Kidney (tissue), 14 donors: Measurements from ENCODE around the gene LCNL1. TPM values are rescaled to one million over a fixed set of nuclear protein-coding genes. Genes with fewer than 3 reads are reported as not detected.

Source experiments
- DNase-seq, 5 donors: peaks; one replicate each; pipeline ENCODE4 v3.0.0-alpha.2; 2013 to 2020
- FAIRE-seq: peaks from 2 replicates; lab custom pipeline; 2012; peaks lifted over from hg19 to GRCh38; lab: Jason Lieb, UNC
- H3K27ac ChIP-seq, 2 donors: one replicate each; pipeline ENCODE4 v1.7.0; 2013; ENCODE audit warnings: low read depth in 2 of 2, low read length in 2 of 2, inconsistent platforms in 1 of 2
- H3K27me3 ChIP-seq: one replicate; pipeline ENCODE4 v1.7.1; 2013; ENCODE audit warnings: low read length, inconsistent platforms; ENCODE audit not compliant: control insufficient read depth, insufficient read depth
- H3K36me3 ChIP-seq, 3 donors: one replicate each; pipeline versions ENCODE4 v1.7.0 to v1.7.1; 2013; ENCODE audit warnings: low read length in 3 of 3, control low read depth in 1 of 3, inconsistent platforms in 1 of 3; ENCODE audit not compliant: insufficient read depth in 3 of 3, control insufficient read depth in 2 of 3
- H3K4me1 ChIP-seq, 3 donors: one replicate each; pipeline versions ENCODE4 v1.7.0 to v1.7.1; 2013; ENCODE audit warnings: low read length in 3 of 3, inconsistent platforms in 1 of 3, low read depth in 1 of 3; ENCODE audit not compliant: control insufficient read depth in 2 of 3, insufficient read depth in 2 of 3
- H3K4me3 ChIP-seq, 3 donors: one replicate each; pipeline versions ENCODE4 v1.7.0 to v1.8.1; 2013; ENCODE audit warnings: low read length in 3 of 3, control low read depth in 1 of 3, inconsistent platforms in 1 of 3
- H3K9ac ChIP-seq, 3 donors: one replicate each; pipeline versions ENCODE4 v1.7.0 to v1.7.1; 2013; ENCODE audit warnings: low read length in 3 of 3, control low read depth in 1 of 3, inconsistent platforms in 1 of 3
- H3K9me3 ChIP-seq, 3 donors: one replicate each; pipeline versions ENCODE4 v1.7.0 to v1.7.1; 2013; ENCODE audit warnings: low read length in 3 of 3, control low read depth in 1 of 3, inconsistent platforms in 1 of 3; ENCODE audit not compliant: control insufficient read depth in 2 of 3, insufficient read depth in 1 of 3
- intact Hi-C: fragments of 100-400 bp; cut with DNase I; formaldehyde crosslinking; loops from one replicate; pipeline ENCODE4 v1.11.1; 2022
- polyA plus RNA-seq: library from polyadenylated mRNA; stranded (reverse); fragments of 350-450 nt; fragmentation: Illumina TruSeq; extraction: RNeasy Lipid Tissue Mini Kit (QIAGEN cat#74804); gene quantifications from one replicate; pipeline ENCODE4 v1.2.3, GENCODE V29; 2014; ENCODE audit warnings: low read depth, low replicate concordance; ENCODE audit not compliant: insufficient read depth
- total RNA-seq: library from RNA; stranded (reverse); fragmentation: NEBNext Ultra II Directional; extraction: Animal tissue kit (Norgen Biotek cat#: 25700); gene quantifications from one replicate; pipeline ENCODE4 v1.2.1, GENCODE V29; 2021
- TF ChIP-seq, protein P1 (sequence below): IDR thresholded peaks from 3 replicates; pipeline ENCODE4 v1.5.1; 2012; ENCODE audit warnings: mild to moderate bottlenecking, moderate library complexity, borderline replicate concordance; ENCODE audit not compliant: insufficient read depth; ENCODE audit errors: extremely low read depth
- donor health status: control.
- donor health status: control.
- donor health status: control.
- donor health status: control.
- donor health status: control.
- donor health status: DM: yes; HTN: yes; CAD: no.
- donor health status: Normal renal cell carcinoma (clear cell type).

LCNL1 gene
- total and polyA plus RNA-seq, 2 donors from 2014 or later: 0.54 to 1.4 TPM

DNA sequence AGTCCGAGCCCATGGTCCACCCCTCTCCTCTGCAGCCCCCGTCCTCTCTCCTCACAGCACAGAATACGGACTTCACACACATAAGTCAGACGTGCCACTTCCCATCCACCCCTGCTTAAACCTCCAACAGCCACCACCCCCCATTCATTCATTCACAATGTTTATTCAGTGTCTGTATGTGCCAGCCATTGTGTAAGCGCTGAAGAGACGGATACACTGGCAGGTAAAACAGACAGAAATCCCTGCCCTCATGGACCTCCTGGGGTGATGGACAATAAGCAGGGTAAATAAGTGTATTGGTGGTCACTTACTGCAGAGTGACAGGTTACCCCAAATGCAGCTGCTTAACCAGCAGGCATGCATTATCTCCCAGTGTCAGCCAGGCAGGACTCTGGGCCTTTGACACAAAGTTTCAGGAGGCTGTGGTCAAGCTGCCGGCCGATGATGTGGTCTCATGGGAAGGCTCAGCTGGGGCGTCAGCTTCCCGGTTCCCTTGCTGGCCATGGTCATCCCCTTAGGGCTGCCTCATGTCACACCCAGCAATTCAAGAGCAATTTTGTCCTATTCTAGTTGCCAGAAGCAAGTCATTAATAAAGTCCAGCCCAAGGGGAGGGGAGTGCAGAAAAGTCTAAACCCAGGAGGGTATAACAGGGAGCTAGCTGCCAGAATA lies 7.6 kb downstream of the LCNL1 start:
- TF ChIP-seq, protein P1, sequence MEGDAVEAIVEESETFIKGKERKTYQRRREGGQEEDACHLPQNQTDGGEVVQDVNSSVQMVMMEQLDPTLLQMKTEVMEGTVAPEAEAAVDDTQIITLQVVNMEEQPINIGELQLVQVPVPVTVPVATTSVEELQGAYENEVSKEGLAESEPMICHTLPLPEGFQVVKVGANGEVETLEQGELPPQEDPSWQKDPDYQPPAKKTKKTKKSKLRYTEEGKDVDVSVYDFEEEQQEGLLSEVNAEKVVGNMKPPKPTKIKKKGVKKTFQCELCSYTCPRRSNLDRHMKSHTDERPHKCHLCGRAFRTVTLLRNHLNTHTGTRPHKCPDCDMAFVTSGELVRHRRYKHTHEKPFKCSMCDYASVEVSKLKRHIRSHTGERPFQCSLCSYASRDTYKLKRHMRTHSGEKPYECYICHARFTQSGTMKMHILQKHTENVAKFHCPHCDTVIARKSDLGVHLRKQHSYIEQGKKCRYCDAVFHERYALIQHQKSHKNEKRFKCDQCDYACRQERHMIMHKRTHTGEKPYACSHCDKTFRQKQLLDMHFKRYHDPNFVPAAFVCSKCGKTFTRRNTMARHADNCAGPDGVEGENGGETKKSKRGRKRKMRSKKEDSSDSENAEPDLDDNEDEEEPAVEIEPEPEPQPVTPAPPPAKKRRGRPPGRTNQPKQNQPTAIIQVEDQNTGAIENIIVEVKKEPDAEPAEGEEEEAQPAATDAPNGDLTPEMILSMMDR: no peak
- Histone ChIP-seq H3K9ac (no peak overlapping the region), H3K9me3 (no peaks in the 10 kb centered on the region), H3K4me3 (no peak overlapping the region), H3K27ac (no peak overlapping the region), H3K4me1 (peaks cover 0 to 7% (median 7%) of the 10 kb centered on the region in 3 donors), H3K36me3 (peaks cover 0 to 5% (median 0%) of the 10 kb centered on the region in 3 donors), H3K27me3 (peaks cover 2% of the 10 kb centered on the region)
- intact Hi-C loops: no loop called here
- no peak for FAIRE-seq
- no peak for DNase-seq

DNA sequence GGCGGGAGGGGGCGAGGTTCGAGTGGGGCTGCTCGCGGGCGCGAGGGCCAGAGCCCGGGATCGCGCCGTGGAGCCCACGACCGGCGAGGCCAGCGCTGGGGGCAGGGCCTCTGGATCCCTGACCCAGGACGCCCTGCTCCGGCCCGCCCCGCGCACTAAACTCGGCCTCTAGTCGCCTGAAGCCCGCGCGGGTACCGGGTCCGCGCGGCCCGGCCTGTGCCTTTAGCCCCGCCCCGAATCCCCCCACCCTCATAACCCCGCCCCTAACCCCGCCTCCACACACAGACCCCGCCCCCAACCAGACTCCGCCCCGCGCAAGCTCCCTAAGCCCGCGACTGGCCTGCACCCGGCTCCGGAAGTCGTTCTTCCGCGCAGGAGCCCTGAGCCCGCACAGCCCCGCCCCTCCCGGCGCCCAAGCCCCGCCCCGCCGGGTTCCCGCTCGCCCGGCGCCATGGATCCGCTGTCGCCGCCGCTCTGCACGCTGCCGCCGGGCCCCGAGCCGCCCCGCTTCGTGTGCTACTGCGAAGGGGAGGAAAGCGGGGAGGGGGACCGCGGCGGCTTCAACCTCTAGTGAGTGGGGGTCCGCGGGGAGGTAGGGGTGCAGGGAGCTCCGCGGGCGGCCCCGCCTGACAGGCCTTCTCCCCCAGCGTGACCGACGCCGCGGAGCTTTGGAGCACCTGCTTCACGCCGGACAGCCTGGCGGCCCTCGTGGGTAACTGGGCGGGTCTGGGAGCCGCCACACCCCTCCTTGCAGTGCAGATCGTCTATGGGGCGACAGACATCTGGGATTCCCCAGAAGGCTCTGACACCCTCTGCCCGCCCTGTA lies 9.4 kb downstream of the LCNL1 start, which contains the start of gene PAXX:
Gene PAXX, plus strand, starts transcription at position 430 of the 826 bp plus-strand sequence. Its CDS starts 22 bp downstream, at position 452.
- peak; percentile 92 to 98 (median 95) for DNase-seq
- intact Hi-C loops: no loop called here
- no peaks in the 10 kb centered on the region for H3K27me3 ChIP-seq
- H3K9me3 ChIP-seq: no peaks in the 10 kb centered on the region
- peaks cover 0 to 5% (median 0%) of the 10 kb centered on the region in 3 donors for H3K36me3 ChIP-seq
- peaks cover 0 to 16% (median 10%) of the 10 kb centered on the region in 3 donors for H3K4me1 ChIP-seq
- TF ChIP-seq, protein P1: no peak
- peak within 1 kb of the TSS; percentile 18 to 73 (median 65) for H3K9ac ChIP-seq
- FAIRE-seq: no peak
- H3K4me3 ChIP-seq: peak within 1 kb of the TSS; percentile 51 to 77 (median 77)
- H3K27ac ChIP-seq: peak within 1 kb of the TSS; percentile 51 to 53

DNA sequence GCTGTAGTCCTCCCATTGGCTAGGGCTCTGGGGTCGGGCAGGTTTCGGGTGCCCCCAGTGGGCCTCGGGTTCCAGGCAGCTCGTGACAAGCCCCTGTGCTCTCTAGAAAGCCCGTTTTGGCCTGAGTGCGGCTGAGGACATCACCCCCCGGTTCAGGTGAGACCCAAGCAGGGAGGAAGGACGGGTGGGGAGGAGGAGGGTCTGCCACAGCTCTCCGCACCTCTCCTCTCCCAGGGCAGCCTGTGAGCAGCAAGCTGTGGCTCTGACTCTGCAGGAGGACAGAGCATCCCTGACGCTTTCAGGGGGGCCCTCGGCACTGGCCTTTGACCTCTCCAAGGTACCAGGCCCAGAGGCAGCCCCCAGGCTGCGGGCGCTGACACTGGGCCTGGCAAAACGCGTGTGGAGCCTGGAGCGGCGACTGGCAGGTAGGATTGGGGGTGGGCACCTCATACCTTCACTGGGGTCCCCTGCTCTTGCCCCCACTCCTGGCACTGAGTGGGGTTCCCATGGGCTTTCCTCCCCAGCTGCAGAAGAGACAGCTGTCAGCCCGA lies 10.1 kb downstream of the LCNL1 start:
- peak overlapping the region in 1 of 2 donors; percentile 4 for H3K27ac ChIP-seq
- peak overlapping the region; percentile 51 to 77 (median 77) for H3K4me3 ChIP-seq
- intact Hi-C loops: no loop called here
- no peaks in the 10 kb centered on the region for H3K27me3 ChIP-seq
- peaks cover 0 to 20% (median 10%) of the 10 kb centered on the region in 3 donors for H3K4me1 ChIP-seq
- DNase-seq (no peak), FAIRE-seq (no peak)
- H3K9me3 ChIP-seq: no peaks in the 10 kb centered on the region
- H3K36me3 ChIP-seq: peaks cover 0 to 5% (median 0%) of the 10 kb centered on the region in 3 donors
- TF ChIP-seq, protein P1: no peak
- peak overlapping the region; percentile 18 to 73 (median 65) for H3K9ac ChIP-seq
